ENCODE data around the gene MLN. TPM values are rescaled to one million over a fixed set of nuclear protein-coding genes. Genes with fewer than 3 reads are reported as not detected.

Gene MLN
- total RNA-seq, 4 donors from 2014 or later = not detected

DNA sequence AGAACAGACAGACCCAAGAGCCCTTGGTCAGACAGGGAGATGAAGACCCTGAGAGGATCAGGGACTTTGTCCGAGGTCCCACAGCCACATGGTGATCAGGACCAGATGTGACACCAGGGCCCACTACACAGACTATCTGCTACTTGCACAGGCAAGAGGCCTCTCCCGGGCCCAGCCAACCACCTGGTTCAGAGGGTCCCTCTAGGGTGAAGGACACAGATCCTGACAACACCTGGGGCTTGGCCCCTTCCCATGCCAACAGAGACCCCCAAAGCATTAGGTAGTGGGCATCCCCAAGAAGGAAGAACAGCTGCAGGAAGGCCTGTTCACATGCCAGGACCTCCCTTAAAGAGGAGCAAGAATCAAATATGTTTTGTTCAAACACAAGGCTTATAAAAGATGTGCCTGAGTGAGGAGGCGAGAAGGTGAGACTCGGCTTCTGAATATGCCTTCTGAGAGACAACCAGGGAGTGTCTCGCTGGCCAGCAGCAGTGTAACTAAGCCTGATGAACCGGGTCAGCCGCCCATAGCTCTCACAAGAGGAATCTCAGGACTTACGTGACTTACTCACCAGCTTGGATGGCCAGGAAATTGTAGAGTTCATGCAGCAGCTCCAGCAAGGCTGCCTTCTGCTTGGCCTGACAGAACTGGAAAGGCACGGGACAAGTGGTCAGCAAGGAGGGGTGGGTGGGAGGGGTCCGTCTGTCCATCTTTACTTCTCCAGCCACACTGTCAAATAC is 19.9 kb downstream of the MLN start:
- Histone ChIP-seq H3K36me3 (peaks cover 40 to 58% of the 10 kb centered on the region in 2 donors), H3K4me3 (replicated peaks in 1 of 3) (no peak overlapping the region), H3K27ac (no peak overlapping the region), H3K27me3 (no peaks in the 10 kb centered on the region), H3K9me3 (no peaks in the 10 kb centered on the region), H3K4me1 (peaks cover 29 to 32% of the 10 kb centered on the region in 2 donors)
- DNase-seq = no peak
- TF ChIP-seq, protein P1, sequence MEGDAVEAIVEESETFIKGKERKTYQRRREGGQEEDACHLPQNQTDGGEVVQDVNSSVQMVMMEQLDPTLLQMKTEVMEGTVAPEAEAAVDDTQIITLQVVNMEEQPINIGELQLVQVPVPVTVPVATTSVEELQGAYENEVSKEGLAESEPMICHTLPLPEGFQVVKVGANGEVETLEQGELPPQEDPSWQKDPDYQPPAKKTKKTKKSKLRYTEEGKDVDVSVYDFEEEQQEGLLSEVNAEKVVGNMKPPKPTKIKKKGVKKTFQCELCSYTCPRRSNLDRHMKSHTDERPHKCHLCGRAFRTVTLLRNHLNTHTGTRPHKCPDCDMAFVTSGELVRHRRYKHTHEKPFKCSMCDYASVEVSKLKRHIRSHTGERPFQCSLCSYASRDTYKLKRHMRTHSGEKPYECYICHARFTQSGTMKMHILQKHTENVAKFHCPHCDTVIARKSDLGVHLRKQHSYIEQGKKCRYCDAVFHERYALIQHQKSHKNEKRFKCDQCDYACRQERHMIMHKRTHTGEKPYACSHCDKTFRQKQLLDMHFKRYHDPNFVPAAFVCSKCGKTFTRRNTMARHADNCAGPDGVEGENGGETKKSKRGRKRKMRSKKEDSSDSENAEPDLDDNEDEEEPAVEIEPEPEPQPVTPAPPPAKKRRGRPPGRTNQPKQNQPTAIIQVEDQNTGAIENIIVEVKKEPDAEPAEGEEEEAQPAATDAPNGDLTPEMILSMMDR (IDR thresholded peaks at IDR 0.05) = no peak
- TF ChIP-seq POLR2A (IDR thresholded peaks at IDR 0.05) = no peak
- WGBS, 2 donors = 90 to 92% methylated on average over 10 of the region's 10 CpGs
- intact Hi-C loops (cut with DNase I) = no loop called here

DNA sequence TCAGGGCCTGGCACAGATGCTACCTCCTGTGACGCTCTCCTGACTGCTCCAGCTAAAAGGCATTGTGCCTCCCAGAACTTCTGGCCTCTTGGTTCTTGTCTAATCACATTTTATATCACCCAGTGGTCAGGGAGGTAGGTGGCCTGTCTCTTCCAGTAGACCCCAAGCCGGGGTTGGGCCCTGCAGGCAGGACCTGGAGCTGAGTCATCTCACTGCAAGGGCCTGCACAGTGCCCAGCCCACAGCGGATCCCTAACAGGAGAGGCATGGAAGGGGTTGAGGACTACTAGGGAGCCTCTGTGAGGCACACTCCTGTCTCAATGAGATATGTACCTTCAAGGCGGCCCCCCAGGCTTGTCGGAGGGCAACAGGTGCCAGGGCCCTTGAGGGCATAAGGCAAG is 21.2 kb downstream of the MLN start:
- intact Hi-C loops (cut with DNase I) = no loop called here
- H3K4me1 ChIP-seq = peaks cover 24 to 26% of the 10 kb centered on the region in 2 donors
- H3K36me3 ChIP-seq = peaks cover 54 to 72% of the 10 kb centered on the region in 2 donors
- no peak overlapping the region for H3K4me3 ChIP-seq (replicated peaks in 1 of 3)
- no peak for DNase-seq
- H3K27me3 ChIP-seq = no peaks in the 10 kb centered on the region
- no peak for TF ChIP-seq POLR2A (IDR thresholded peaks at IDR 0.05)
- TF ChIP-seq, protein P1 (IDR thresholded peaks at IDR 0.05) = no peak
- H3K9me3 ChIP-seq = no peaks in the 10 kb centered on the region
- H3K27ac ChIP-seq = no peak overlapping the region
- 94 to 99% methylated on average over 4 to 5 of the region's 5 CpGs for WGBS, 2 donors

DNA sequence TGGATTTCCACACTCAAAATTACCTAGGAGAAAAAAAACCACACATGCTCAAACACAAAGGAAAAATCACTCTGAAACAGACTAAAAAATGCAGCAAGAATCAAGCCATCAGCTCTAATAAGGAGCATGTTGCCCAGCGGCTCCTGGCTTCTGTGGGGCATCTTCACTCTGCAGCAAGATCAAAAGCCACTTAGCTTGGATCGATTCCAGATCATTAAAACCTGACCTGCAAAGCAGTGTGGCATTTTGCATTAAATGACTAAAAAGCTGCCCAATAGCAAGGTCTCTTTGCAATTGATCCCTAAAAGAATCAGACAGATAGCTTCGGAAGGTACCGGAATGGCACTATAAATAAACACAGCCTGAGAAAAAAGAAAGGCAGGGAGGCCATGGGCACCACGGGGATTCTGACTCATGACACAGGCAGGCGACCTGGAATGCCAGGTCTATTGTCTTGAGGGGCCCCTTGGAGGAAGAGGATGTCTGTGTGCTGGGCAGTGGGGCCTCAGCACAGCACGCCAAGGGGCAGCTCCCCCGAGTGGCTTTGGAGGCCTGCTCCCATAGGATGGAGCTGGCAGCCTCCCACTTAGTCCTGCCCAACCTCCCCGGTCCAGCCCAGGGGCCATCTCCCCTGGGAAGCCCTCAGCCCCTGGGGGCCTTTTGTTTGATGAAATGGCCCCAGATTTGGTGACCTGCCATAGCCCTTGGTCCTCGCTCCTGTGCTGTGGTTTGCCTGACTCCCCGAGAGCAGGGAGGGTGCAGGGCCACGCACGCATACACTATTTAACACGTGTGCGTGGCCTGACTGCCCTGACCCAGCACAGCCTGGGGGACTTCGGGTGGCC is 22.4 kb downstream of the MLN start:
- no peak for DNase-seq
- Histone ChIP-seq H3K4me3 (replicated peaks in 1 of 3) (no peak overlapping the region), H3K9me3 (no peaks in the 10 kb centered on the region), H3K27ac (no peak overlapping the region), H3K27me3 (no peaks in the 10 kb centered on the region), H3K4me1 (peaks cover 12 to 14% of the 10 kb centered on the region in 2 donors), H3K36me3 (peaks cover 66 to 82% of the 10 kb centered on the region in 2 donors)
- intact Hi-C loops (cut with DNase I) = no loop called here
- no peak for TF ChIP-seq POLR2A (IDR thresholded peaks at IDR 0.05)
- TF ChIP-seq, protein P1 (IDR thresholded peaks at IDR 0.05) = no peak
- 79 to 81% methylated on average over 10 to 16 of the region's 16 CpGs for WGBS, 2 donors

DNA sequence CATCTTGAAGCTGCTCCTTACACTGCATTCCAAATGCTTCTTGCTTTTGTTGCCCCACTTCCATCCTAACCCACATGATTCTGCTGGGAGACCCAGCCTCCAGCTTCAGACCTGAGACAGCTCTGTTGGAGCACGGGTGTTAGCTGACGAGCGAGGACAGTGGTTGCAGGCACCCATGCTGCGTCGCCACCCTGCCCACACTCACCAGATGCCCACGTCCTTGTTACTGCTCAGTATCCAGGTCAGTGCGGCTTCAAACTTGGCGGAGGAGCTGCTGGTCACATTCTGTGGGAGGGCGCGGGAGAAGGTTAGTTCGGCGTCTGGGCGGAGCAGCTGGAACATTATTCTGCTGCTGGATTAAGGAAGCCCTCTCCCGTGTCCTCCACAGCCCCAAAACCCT is 23.9 kb downstream of the MLN start:
- H3K27ac ChIP-seq = no peak overlapping the region
- 87 to 90% methylated on average over 14 of the region's 14 CpGs for WGBS, 2 donors
- peaks cover 79 to 94% of the 10 kb centered on the region in 2 donors for H3K36me3 ChIP-seq
- H3K9me3 ChIP-seq = no peaks in the 10 kb centered on the region
- no peak for DNase-seq
- intact Hi-C loops (cut with DNase I) = loop anchor here (10.0 kb wide), 1 partner anchor 45 kb away; no protein-coding TSS in a partner anchor
- H3K4me1 ChIP-seq = no peaks in the 10 kb centered on the region
- H3K4me3 ChIP-seq (replicated peaks in 1 of 3) = no peak overlapping the region
- TF ChIP-seq, protein P1 (IDR thresholded peaks at IDR 0.05) = no peak
- no peak for TF ChIP-seq POLR2A (IDR thresholded peaks at IDR 0.05)
- no peaks in the 10 kb centered on the region for H3K27me3 ChIP-seq

All from thyroid gland (tissue), 4 donors.